Measurements from ENCODE around the gene IGLON5. TPM values are rescaled to one million over a fixed set of nuclear protein-coding genes. Genes with fewer than 3 reads are reported as not detected.

The IGLON5 gene
- total RNA-seq, 1 experiment from 2014 or later = not detected

GRCh38 chr19:51365965-51366388, 54.5 kb downstream of the IGLON5 start, which contains the start of gene ETFB:
Gene ETFB (minus strand): TSS chr19:51366388. CDS start chr19:51366326, 62 bp downstream.
- H4K20me1 ChIP-seq (ENCODE audit: insufficient read depth) = peaks cover 7% of the 10 kb centered on the region; the same call in 1 of the 2 replicates
- ChIA-PET CTCF (no interaction called here), POLR2A (ENCODE audit: unreplicated experiment) (interaction anchor here (1.2 kb wide), 1 partner anchor 26 kb away, joined by 8 read pairs; no protein-coding TSS in a partner anchor)
- peak within 1 kb of the TSS; percentile 99 for H2AFZ ChIP-seq
- H3K27ac ChIP-seq = peak within 1 kb of the TSS; percentile 74
- TF ChIP-seq EZH2 (IDR thresholded peaks at IDR 0.05; ENCODE audit: low read depth) (no peak), CTCF (conservative IDR thresholded peaks at IDR 0.05) (no peak)
- peaks cover 36% of the 10 kb centered on the region for H3K4me1 ChIP-seq (replicated peaks; ENCODE audit: insufficient read depth)
- no peaks in the 10 kb centered on the region for H3K9me2 ChIP-seq (ENCODE audit: insufficient read depth)
- H3K4me3 ChIP-seq = peak within 1 kb of the TSS; percentile 92
- no peaks in the 10 kb centered on the region for H3K9me3 ChIP-seq (ENCODE audit: insufficient read depth, low read depth)
- no peak for DNase-seq
- H3K4me2 ChIP-seq = peak within 1 kb of the TSS; percentile 100
- peaks cover 31% of the 10 kb centered on the region for H3F3A ChIP-seq (ENCODE audit: insufficient read depth, low read depth)
- H3K36me3 ChIP-seq (ENCODE audit: low read depth) = no peaks in the 10 kb centered on the region
- intact Hi-C loops (cut with micrococcal nuclease; ENCODE audit: unreplicated experiment) = loop anchor here (1.0 to 10.0 kb wide), 3 partner anchors 28 to 336 kb away; no protein-coding TSS in a partner anchor
- TSS peak; percentile 65 for BruUV-seq (replicated peaks)
- H3K27me3 ChIP-seq (ENCODE audit: insufficient read depth, low read depth) = peaks cover 7% of the 10 kb centered on the region; the same call in 1 of the 2 replicates
- peaks cover 38% of the 10 kb centered on the region for H3K79me2 ChIP-seq (ENCODE audit: low read depth)

GRCh38 chr19:51366389-51367254, 55.2 kb downstream of the IGLON5 start:
- Histone ChIP-seq H3K9me2 (ENCODE audit: insufficient read depth) (no peaks in the 10 kb centered on the region), H3K79me2 (ENCODE audit: low read depth) (peaks cover 35% of the 10 kb centered on the region), H3K27me3 (ENCODE audit: insufficient read depth, low read depth) (peaks cover 14% of the 10 kb centered on the region; the same call in 1 of the 2 replicates), H2AFZ (peak overlapping the region; percentile 99), H3F3A (ENCODE audit: insufficient read depth, low read depth) (peaks cover 31% of the 10 kb centered on the region), H4K20me1 (ENCODE audit: insufficient read depth) (peaks cover 7% of the 10 kb centered on the region; the same call in 1 of the 2 replicates), H3K4me3 (peak overlapping the region; percentile 92), H3K4me2 (peak overlapping the region; percentile 100), H3K27ac (peak overlapping the region; percentile 74), H3K9me3 (ENCODE audit: insufficient read depth, low read depth) (no peaks in the 10 kb centered on the region), H3K4me1 (replicated peaks; ENCODE audit: insufficient read depth) (peaks cover 36% of the 10 kb centered on the region), H3K36me3 (ENCODE audit: low read depth) (no peaks in the 10 kb centered on the region)
- ChIA-PET POLR2A (ENCODE audit: unreplicated experiment) (interaction anchor here (1.1 kb wide), 1 partner anchor 27 kb away, joined by 6 read pairs; no protein-coding TSS in a partner anchor), CTCF (no interaction called here)
- BruUV-seq (replicated peaks) = TSS peak; percentile 20
- intact Hi-C loops (cut with micrococcal nuclease; ENCODE audit: unreplicated experiment) = loop anchor here (1.0 to 10.0 kb wide), 4 partner anchors 27 to 336 kb away; no protein-coding TSS in a partner anchor
- DNase-seq = peak; percentile 97
- TF ChIP-seq EZH2 (IDR thresholded peaks at IDR 0.05; ENCODE audit: low read depth) (no peak), CTCF (conservative IDR thresholded peaks at IDR 0.05) (no peak)

- Histone ChIP-seq H3K4me1 (replicated peaks; ENCODE audit: insufficient read depth) (peaks cover 36% of the 10 kb centered on the region), H3F3A (ENCODE audit: insufficient read depth, low read depth) (peaks cover 28% of the 10 kb centered on the region), H3K9me3 (ENCODE audit: insufficient read depth, low read depth) (no peaks in the 10 kb centered on the region), H2AFZ (peak overlapping the region; percentile 99), H3K27ac (peak overlapping the region; percentile 74), H3K27me3 (ENCODE audit: insufficient read depth, low read depth) (peaks cover 20% of the 10 kb centered on the region), H3K4me3 (peak overlapping the region; percentile 92), H3K9me2 (ENCODE audit: insufficient read depth) (no peaks in the 10 kb centered on the region), H3K36me3 (ENCODE audit: low read depth) (no peaks in the 10 kb centered on the region), H4K20me1 (ENCODE audit: insufficient read depth) (peaks cover 4% of the 10 kb centered on the region; the same call in 1 of the 2 replicates), H3K4me2 (peak overlapping the region; percentile 100), H3K79me2 (ENCODE audit: low read depth) (peaks cover 30% of the 10 kb centered on the region)
- TF ChIP-seq CTCF (conservative IDR thresholded peaks at IDR 0.05) (no peak), EZH2 (IDR thresholded peaks at IDR 0.05; ENCODE audit: low read depth) (no peak)
- BruUV-seq (replicated peaks) = TSS peak; percentile 15
- CTCF ChIA-PET = no interaction called here
- DNase-seq = no peak
- intact Hi-C loops (cut with micrococcal nuclease; ENCODE audit: unreplicated experiment) = loop anchor here (1.0 to 10.0 kb wide), 3 partner anchors 28 to 335 kb away; no protein-coding TSS in a partner anchor
- POLR2A ChIA-PET (ENCODE audit: unreplicated experiment) = interaction anchor here (0.6 to 1.1 kb wide), 6 partner anchors 27 to 322 kb away, joined by 3 to 9 read pairs (median 6); partner anchors contain the start of gene SIGLEC10
Measured at GRCh38 chr19:51367255-51367564, 55.8 kb downstream of the IGLON5 start.
